ENCODE data around the gene ATP2B2.

DNA sequence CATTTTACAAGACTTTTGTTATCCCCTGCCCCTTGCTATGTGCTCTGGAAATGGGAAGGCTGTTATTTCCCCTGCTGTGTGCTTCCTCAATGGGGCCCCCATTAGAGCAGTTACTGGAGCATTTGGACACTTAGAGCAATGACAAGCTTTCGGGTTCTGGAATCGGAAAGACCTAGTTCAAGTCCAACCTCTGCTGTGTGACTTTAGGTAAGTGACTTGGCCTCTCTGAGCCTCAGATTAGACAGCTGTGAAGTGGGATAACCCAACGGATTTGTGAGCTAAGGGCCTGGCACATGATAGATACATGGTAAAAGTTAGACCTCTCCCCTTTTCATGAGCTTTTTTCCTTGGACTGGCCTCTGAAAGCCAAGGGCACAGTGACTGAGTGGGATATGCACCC, 100.5 kb downstream of the ATP2B2 start:
- TF ChIP-seq, protein P1, sequence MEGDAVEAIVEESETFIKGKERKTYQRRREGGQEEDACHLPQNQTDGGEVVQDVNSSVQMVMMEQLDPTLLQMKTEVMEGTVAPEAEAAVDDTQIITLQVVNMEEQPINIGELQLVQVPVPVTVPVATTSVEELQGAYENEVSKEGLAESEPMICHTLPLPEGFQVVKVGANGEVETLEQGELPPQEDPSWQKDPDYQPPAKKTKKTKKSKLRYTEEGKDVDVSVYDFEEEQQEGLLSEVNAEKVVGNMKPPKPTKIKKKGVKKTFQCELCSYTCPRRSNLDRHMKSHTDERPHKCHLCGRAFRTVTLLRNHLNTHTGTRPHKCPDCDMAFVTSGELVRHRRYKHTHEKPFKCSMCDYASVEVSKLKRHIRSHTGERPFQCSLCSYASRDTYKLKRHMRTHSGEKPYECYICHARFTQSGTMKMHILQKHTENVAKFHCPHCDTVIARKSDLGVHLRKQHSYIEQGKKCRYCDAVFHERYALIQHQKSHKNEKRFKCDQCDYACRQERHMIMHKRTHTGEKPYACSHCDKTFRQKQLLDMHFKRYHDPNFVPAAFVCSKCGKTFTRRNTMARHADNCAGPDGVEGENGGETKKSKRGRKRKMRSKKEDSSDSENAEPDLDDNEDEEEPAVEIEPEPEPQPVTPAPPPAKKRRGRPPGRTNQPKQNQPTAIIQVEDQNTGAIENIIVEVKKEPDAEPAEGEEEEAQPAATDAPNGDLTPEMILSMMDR (IDR thresholded peaks at IDR 0.05), result no peak
- no peak for TF ChIP-seq POLR2A (IDR thresholded peaks at IDR 0.05)

All from right lobe of liver (tissue), 4 donors.